HG03457 (cell line): ENCODE measurements around the gene OSR1.
"Not testable (repeated sequence)": the region's sequence is repeated elsewhere in the genome, so short reads cannot be mapped to it uniquely, and the experiment has no call there.

Experiments used
- ATAC-seq: cut with Tn5 transposase; IDR thresholded peaks from one replicate; pipeline ENCODE4 v1.9.1; 2021; ENCODE audit warnings: moderate number of reproducible peaks; ENCODE audit not compliant: unreplicated experiment

Gene OSR1

GRCh38 chr2:19336781-19337180 lies 21.6 kb downstream of the OSR1 start:
- ATAC-seq, result no peak

DNA sequence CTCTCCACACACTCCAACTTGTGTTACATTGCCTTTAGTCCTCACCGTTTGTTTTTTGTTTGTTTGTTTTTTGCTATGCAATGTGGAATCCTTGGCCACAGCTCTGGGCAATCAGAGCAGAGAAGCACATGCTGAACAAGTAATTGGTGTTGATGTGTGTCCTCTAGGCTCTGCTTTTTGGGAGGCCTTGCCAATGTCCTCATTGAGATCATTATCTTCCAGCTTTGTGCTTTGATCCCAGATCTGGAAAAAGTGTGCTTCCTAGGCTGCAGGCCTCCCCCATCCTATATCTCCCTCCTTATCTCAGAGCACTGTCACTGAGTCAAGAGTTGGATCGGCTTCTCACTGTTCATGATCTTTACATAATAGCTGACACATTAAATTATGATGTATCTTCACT lies 25.9 kb downstream of the OSR1 start:
- no peak for ATAC-seq

DNA sequence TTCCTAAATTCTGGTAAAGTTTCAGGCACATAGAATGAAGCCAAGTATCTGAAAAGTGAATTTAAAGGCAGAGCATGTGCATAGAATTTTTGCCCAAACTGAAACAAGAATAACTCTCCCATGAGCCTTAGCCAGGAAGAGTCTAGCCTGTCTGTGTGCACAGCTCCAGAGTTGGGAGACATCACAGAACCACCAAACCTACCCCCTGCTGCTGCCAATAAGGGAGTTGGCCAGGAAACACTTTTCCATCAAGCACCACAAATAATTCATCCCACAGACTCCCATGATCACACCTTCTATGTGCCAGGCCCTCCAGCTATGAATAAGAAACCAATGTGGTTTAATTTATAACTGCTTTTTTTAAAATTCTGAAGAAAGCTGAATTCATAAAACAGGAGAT lies 27.0 kb downstream of the OSR1 start:
- no peak for ATAC-seq

GRCh38 chr2:19330436-19330835 lies 28.0 kb downstream of the OSR1 start:
- ATAC-seq, result no peak

GRCh38 chr2:19329445-19329844 lies 29.0 kb downstream of the OSR1 start:
- ATAC-seq, result no peak

DNA sequence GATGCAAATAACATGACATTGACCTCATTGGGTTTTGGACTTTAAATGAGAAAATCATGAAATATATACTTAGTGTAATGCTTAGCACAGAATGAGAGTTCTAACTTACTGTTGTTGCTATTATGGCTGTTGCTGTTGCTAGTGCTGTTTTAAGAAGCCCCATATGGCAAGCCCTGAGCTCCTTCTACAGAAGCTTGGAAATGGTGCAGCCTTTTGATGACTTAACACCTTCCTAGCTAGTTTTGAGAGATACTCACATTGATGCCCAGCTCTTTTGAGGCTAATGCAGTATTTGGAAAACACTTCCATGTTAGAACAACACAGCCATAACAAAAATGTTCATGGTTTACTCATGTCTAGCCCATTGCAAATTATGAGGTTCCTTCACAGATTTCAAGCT lies 30.9 kb downstream of the OSR1 start:
- no peak for ATAC-seq

- ATAC-seq, result no peak
Observed at GRCh38 chr2:19321946-19322345, 36.5 kb downstream of the OSR1 start.

GRCh38 chr2:19320813-19321212 lies 37.6 kb downstream of the OSR1 start:
- no peak for ATAC-seq

DNA sequence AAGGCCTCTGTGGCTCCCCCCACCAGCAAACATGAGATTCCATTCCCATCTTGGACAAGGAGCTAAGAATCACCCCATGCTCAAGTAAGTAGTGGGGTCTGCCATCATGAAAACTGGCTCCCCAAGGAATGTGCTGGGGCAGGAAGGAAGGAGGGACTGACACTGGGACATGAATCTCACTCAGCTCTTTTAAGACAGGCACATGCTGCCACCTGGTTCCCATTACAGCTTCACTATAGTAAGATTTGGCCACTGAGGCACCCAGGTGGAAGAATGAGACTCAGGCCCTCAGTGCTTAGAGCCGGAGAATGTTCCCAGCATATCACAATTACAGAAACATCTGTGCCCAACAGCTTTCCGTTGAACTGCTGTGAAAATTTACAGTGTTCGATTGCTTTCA lies 38.7 kb downstream of the OSR1 start:
- no peak for ATAC-seq

DNA sequence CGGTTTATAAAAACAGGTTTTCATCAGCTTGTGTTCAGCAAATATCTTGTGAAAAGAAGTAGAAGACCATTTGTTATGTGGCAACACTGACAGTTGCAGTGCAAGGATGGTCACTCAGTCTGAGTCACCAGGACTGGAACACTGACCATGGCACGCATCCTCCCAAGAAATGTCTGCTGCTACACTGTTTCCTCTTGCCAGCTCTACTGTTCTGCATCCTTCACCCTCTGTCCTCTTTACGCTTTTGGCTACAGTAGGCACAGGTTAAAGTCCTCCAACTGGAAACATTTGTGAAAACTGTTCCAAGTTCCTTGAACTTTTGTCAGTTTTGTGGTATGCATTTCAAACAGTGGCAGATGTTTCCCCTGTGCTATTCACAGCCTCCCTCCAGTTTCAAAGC lies 39.4 kb downstream of the OSR1 start:
- no peak for ATAC-seq

DNA sequence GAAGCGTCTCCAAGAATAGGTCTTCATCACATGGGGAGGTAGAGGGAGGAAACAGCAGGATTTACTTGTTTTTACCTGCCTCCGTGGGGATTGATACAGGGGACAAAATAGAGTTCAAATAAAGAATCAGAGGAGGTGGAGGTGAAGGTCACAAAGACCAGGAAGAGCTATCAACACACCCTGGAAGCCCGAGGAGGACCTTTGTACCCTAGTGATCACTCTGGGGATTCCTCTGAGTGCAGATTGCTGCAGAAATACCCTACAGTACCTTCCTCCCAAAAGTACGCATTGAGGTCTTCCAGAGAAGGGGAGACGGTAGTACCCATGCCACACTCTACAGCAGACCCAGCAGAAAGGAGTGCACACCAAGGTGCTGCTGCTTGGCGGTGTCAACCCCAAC lies 44.9 kb downstream of the OSR1 start:
- no peak for ATAC-seq

- ATAC-seq, result peak; percentile 65
Observed at GRCh38 chr2:19312949-19313348, 45.5 kb downstream of the OSR1 start.

- ATAC-seq, result not testable (repeated sequence)
Observed at GRCh38 chr2:19306065-19306464, 52.4 kb downstream of the OSR1 start.

GRCh38 chr2:19305400-19306055 lies 52.9 kb downstream of the OSR1 start:
- ATAC-seq, result not testable (repeated sequence)

DNA sequence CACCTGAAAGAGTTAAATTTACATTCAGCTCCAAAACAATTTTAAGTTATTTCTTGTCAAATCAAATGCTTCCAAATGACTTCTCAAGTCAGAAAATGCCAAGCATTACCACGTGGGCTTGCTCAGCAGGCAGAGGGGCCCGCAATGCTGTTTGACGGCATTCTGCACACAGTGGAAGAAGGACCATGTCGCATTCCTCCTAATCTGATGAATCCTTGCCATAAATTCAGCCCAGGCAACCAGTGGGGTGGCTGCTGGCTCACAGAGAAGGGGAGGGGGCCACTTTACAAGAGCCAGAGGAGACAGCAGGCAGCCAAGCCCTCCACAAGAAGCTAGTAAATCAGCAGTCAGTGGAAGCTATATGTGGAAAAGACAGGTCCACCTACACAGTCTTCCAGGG lies 56.7 kb downstream of the OSR1 start:
- ATAC-seq, result no peak
